Hindlimb muscle (tissue), 1 donor: ENCODE results near the gene BRD3OS. TPM values are rescaled to one million over a fixed set of nuclear protein-coding genes. Genes with fewer than 3 reads are reported as not detected.
"Not testable (repeated sequence)": the region's sequence is repeated elsewhere in the genome, so short reads cannot be mapped to it uniquely, and the experiment has no call there.

Source experiments
- DNase-seq: peaks from one replicate; pipeline ENCODE4 v3.0.0-alpha.2; 2013
- polyA plus RNA-seq: library from polyadenylated mRNA; unstranded; fragments of 120-200 nt; gene quantifications from one replicate; pipeline ENCODE4 v1.2.1, GENCODE V29; 2013; ENCODE audit not compliant: insufficient read length

Gene BRD3OS
- 10.4 TPM for polyA plus RNA-seq

GRCh38 chr9:134024828-134025605 is at the start of gene BRD3OS:
Gene BRD3OS, plus strand, starts transcription at chr9:134025481. Its CDS starts 1,267 bp downstream, at chr9:134026748.
- DNase-seq = peak; percentile 96

- no peak for DNase-seq
These were observed 49.8 kb upstream of the BRD3OS start for GRCh38 chr9:133975511-133975910.

GRCh38 chr9:133976191-133976861 is 49.0 kb upstream of the BRD3OS start:
- no peak for DNase-seq

- DNase-seq = no peak
These were observed 48.4 kb upstream of the BRD3OS start for GRCh38 chr9:133976887-133977286.

GRCh38 chr9:133977421-133978201 is 47.7 kb upstream of the BRD3OS start:
- DNase-seq = no peak

GRCh38 chr9:133978226-133978898 is 46.9 kb upstream of the BRD3OS start:
- no peak for DNase-seq

GRCh38 chr9:133978899-133979272 is 46.4 kb upstream of the BRD3OS start:
- DNase-seq = no peak

- peak; percentile 39 for DNase-seq
These were observed 45.9 kb upstream of the BRD3OS start for GRCh38 chr9:133979273-133979920.

- no peak for DNase-seq
These were observed 45.1 kb upstream of the BRD3OS start for GRCh38 chr9:133979921-133980863.

- DNase-seq = no peak
These were observed 44.3 kb upstream of the BRD3OS start for GRCh38 chr9:133980864-133981588.

- DNase-seq = no peak
These were observed 43.7 kb upstream of the BRD3OS start for GRCh38 chr9:133981589-133981957.

GRCh38 chr9:133981958-133982681 is 43.2 kb upstream of the BRD3OS start:
- no peak for DNase-seq

GRCh38 chr9:133982971-133983720 is 42.1 kb upstream of the BRD3OS start:
- DNase-seq = no peak

- DNase-seq = no peak
These were observed 39.2 kb upstream of the BRD3OS start for GRCh38 chr9:133986061-133986460.

- no peak for DNase-seq
These were observed 38.4 kb upstream of the BRD3OS start for GRCh38 chr9:133986774-133987445.

- DNase-seq = no peak
These were observed 37.9 kb upstream of the BRD3OS start for GRCh38 chr9:133987446-133987788.

- no peak for DNase-seq
These were observed 37.2 kb upstream of the BRD3OS start for GRCh38 chr9:133987946-133988665.

- not testable (repeated sequence) for DNase-seq
These were observed 36.5 kb upstream of the BRD3OS start for GRCh38 chr9:133988771-133989170.
